Measurements from ENCODE around the gene SDK2. TPM values are rescaled to one million over a fixed set of nuclear protein-coding genes. Genes with fewer than 3 reads are reported as not detected.

Gene SDK2
- polyA plus RNA-seq, 2 of the 4 experiments (the other 2 are of a cell fraction) = 0.36 to 0.57 TPM

DNA sequence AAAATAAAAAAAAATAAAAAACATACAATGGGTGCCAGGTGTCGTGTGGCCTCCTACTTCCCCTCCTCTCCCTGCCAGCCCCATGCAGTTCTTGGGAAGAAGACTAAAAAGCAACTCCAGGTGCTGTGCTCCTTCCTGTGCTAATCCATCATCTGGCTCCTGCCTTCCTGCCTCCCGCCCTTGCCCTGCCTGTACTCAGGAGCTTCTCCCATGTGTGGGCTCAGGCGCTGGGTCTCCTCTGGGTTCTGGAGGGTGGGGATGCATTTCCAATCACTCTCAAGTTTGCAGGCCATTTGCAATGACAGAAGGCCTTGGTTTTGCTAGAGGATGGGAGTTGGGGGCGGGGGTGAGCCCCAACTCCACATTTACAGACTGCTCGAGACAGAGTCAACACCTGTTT is 122.9 kb downstream of the SDK2 start (continued):
- no peak for TF ChIP-seq RAD21 (conservative IDR thresholded peaks at IDR 0.05 in 1 of 2, IDR thresholded peaks at IDR 0.05 in 1 of 2)
- no peak for TF ChIP-seq EHF (CRISPR knock-in tag; IDR thresholded peaks at IDR 0.05)

DNA sequence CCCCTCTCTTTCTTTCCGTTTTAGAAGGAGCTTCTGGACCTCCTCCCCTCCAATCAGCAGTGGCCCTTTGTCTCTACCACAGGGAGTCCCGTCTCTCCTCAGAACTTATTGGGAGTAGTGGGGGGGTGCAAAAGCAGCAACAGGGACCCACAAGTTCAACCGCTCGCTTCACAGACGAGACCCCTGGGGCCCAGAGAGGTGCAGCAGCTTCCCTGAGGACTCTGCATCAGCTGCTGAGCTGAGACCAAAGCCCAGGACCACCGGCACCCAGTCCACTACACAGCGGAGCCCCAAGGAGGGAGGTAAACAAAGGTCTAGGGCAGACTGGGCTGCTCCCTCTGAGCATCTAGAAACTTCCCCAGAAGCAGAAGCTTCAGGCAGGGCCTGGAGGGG is 123.9 kb downstream of the SDK2 start:
- 63% methylated on average over 6 of the region's 7 CpGs for WGBS (ENCODE audit: missing lambda C conversion rate)
- FAIRE-seq (no peak), ATAC-seq (no peak), DNase-seq (ENCODE audit: low read depth in 1 of 2, low spot score in 1 of 2) (no peak)
- CTCF ChIA-PET = interaction anchor here (1.8 kb wide), 1 partner anchor 10 kb away, joined by 5 read pairs; no protein-coding TSS in a partner anchor
- H3K4me2 ChIP-seq = no peak overlapping the region
- POLR2A ChIA-PET = no interaction called here
- no peak overlapping the region for H3K27ac ChIP-seq
- no peaks in the 10 kb centered on the region for H3K4me1 ChIP-seq
- H3K9me3 ChIP-seq = no peaks in the 10 kb centered on the region
- no peak for TF ChIP-seq RNF2 (IDR thresholded peaks at IDR 0.05; ENCODE audit: borderline replicate concordance, low read depth)
- TF ChIP-seq NPAS2 (CRISPR knock-in tag; IDR thresholded peaks at IDR 0.05; ENCODE audit: borderline replicate concordance) = no peak
- no peak overlapping the region for H3K4me3 ChIP-seq

DNA sequence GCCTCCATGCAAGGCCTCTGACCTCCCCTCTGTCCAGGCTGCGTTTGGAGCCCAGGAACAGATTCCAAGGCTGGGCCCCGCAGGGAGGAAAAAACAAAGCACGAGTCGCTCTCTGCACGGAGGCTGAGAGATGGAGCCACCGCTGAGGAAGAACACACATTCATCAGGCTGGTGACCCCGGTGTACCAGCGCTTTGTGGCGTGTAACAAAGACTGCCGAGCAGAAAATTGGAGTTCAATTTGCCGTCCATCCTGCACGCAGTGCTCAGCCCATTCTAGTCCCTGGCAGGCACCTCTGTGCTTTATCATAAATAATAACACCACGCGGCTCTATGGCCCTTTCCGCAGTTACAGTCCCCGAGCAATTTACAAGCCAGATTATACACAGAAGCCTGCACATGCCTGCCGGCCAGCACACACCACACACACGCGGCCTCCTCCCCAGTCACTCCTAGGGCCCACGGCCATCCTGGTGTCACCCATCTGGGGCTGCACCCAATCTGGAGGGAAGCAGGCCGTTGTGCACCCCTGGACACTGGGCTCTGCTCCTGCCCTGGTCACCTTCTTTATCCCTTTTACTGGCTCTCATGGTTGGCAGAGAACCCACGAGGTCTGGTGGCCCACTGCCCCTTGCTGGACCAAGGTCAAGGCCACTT is 124.4 kb downstream of the SDK2 start:
- FAIRE-seq = no peak
- H3K4me1 ChIP-seq = no peaks in the 10 kb centered on the region
- no peaks in the 10 kb centered on the region for H3K9me3 ChIP-seq
- no peak for TF ChIP-seq RFX5 (IDR thresholded peaks at IDR 0.05)
- WGBS (ENCODE audit: missing lambda C conversion rate) = 65% methylated on average over 22 of the region's 22 CpGs
- no peak for ATAC-seq
- no peak overlapping the region for H3K4me3 ChIP-seq
- CTCF ChIA-PET = interaction anchor here (1.8 kb wide), 1 partner anchor 11 kb away, joined by 5 read pairs; no protein-coding TSS in a partner anchor
- no peak for DNase-seq (ENCODE audit: low read depth in 1 of 2, low spot score in 1 of 2)
- POLR2A ChIA-PET = no interaction called here
- H3K4me2 ChIP-seq = no peak overlapping the region
- no peak overlapping the region for H3K27ac ChIP-seq

DNA sequence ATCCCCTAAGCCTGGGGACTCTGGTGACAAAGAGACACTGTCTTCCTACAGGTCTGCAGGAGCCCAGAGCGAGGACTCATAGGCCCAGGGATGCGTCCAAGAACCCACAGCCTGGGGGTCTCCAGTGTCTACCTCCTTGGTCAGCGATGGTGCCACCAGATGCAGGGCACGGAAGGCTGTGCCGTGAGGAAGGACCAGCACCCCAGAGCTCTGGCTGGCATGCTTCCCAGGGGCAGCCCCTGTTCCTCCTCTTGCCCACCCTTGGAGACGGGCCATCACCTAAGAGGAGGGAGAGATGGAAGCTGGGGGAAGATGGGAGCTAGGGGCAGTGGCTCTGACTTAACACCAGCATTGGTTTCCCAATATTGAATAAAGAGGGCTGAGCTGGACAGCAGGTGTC is 125.2 kb downstream of the SDK2 start:
- Histone ChIP-seq H3K4me3 (no peak overlapping the region), H3K27ac (no peak overlapping the region)

DNA sequence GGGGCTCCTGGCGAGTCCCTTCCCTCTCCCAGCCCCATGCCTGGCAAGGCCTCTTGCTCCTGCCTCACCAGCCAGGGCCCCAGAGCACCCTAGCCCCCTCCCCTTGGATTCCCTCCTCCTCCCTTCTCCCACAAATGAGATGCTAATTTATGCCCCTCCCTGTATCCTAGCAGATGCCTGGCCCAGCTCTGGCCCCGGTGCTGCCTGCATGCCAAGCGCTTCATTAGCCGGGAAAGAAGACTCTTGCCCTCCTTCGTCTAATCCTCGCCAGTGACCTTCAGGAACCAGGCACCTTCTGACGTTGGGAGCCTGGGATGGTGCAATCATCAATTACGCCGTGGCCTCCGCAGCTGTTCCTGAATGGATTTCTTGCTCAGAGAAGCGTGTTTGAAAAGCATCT is 127.8 kb downstream of the SDK2 start:
- Histone ChIP-seq H3K4me3 (no peak overlapping the region), H3K9me3 (no peaks in the 10 kb centered on the region), H3K4me1 (no peaks in the 10 kb centered on the region), H3K27ac (no peak overlapping the region), H3K4me2 (no peak overlapping the region)
- WGBS (ENCODE audit: missing lambda C conversion rate) = 64% methylated on average over 11 of the region's 11 CpGs
- TF ChIP-seq GATA3 (IDR thresholded peaks at IDR 0.05; ENCODE audit: borderline replicate concordance) = no peak
- DNase-seq (ENCODE audit: low read depth in 1 of 2, low spot score in 1 of 2) (no peak), ATAC-seq (no peak), FAIRE-seq (no peak)
- ChIA-PET CTCF (interaction anchor here (1.2 to 1.3 kb wide), 3 partner anchors 12 to 661 kb away, joined by 3 to 4 read pairs (median 3); no protein-coding TSS in a partner anchor), POLR2A (no interaction called here)

More for the DNA sequence above, 125.2 kb downstream of the SDK2 start:
- no peak for ATAC-seq
- no peak for FAIRE-seq
- no peak overlapping the region for H3K4me2 ChIP-seq
- WGBS (ENCODE audit: missing lambda C conversion rate) = 66% methylated on average over 6 of the region's 6 CpGs
- H3K4me1 ChIP-seq = no peaks in the 10 kb centered on the region
- no peak for DNase-seq (ENCODE audit: low read depth in 1 of 2, low spot score in 1 of 2)
- no peaks in the 10 kb centered on the region for H3K9me3 ChIP-seq
- ChIA-PET CTCF (interaction anchor here (0.6 to 1.8 kb wide), 2 partner anchors 12 to 684 kb away, joined by 3 to 5 read pairs; no protein-coding TSS in a partner anchor), POLR2A (no interaction called here)
- TF ChIP-seq CBX2 (IDR thresholded peaks at IDR 0.05; ENCODE audit: borderline replicate concordance, low read depth) = no peak
- no peak for TF ChIP-seq CHD4 (IDR thresholded peaks at IDR 0.05; ENCODE audit: borderline replicate concordance)
- no peak for TF ChIP-seq RAD21 (conservative IDR thresholded peaks at IDR 0.05 in 1 of 2, IDR thresholded peaks at IDR 0.05 in 1 of 2)
- no peak for TF ChIP-seq RARB (CRISPR knock-in tag; IDR thresholded peaks at IDR 0.05)
- TF ChIP-seq NR3C1 (IDR thresholded peaks at IDR 0.05) = no peak
- no peak for TF ChIP-seq BHLHE40 (IDR thresholded peaks at IDR 0.05; ENCODE audit: low read depth, low read length)
- TF ChIP-seq ESRRA (IDR thresholded peaks at IDR 0.05; ENCODE audit: borderline replicate concordance, low read length) = no peak
- TF ChIP-seq NPAS2 (CRISPR knock-in tag; IDR thresholded peaks at IDR 0.05; ENCODE audit: borderline replicate concordance) = no peak
- TF ChIP-seq, protein P1, sequence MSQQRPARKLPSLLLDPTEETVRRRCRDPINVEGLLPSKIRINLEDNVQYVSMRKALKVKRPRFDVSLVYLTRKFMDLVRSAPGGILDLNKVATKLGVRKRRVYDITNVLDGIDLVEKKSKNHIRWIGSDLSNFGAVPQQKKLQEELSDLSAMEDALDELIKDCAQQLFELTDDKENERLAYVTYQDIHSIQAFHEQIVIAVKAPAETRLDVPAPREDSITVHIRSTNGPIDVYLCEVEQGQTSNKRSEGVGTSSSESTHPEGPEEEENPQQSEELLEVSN (IDR thresholded peaks at IDR 0.05; ENCODE audit: borderline replicate concordance, low read depth) = no peak
- TF ChIP-seq MAZ (IDR thresholded peaks at IDR 0.05; ENCODE audit: borderline replicate concordance, low read depth, low read length) = no peak

All from A549 (cell line).